T-helper 1 cell (primary cell): ENCODE results near the gene NDST3.
"Not testable (repeated sequence)": the region's sequence is repeated elsewhere in the genome, so short reads cannot be mapped to it uniquely, and the experiment has no call there.

ENCODE experiments used
- DNase-seq, 5 donors: peaks; one replicate each; pipeline ENCODE4 v3.0.0-alpha.2; 2012 to 2020

The NDST3 gene

GRCh38 chr4:118277243-118277642 is 243.0 kb downstream of the NDST3 start:
- no peak for DNase-seq

GRCh38 chr4:118278473-118279274 is 244.4 kb downstream of the NDST3 start:
- peak; percentile 97 to 99 (median 99) for DNase-seq

DNA sequence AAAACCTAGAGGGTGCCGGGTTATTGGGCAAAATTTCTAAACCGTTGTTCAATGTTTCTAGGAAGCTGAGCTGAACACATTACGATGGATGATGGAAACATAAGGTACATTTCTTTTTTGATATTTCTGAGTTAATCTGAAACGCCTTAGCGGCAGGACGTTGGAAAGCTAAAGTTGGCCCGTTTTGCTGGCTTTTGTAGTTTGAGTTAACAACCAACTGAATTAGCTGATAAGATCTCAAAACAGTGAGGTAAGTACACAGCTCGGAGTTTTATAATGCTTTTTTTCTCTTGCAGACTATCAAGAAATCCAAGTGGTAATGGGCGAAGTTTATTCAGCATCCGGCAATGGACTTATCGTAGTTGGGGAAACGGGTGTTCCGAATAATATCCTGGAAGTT is 245.0 kb downstream of the NDST3 start:
- DNase-seq: peak in 1 of 5 donors; percentile 14

DNA sequence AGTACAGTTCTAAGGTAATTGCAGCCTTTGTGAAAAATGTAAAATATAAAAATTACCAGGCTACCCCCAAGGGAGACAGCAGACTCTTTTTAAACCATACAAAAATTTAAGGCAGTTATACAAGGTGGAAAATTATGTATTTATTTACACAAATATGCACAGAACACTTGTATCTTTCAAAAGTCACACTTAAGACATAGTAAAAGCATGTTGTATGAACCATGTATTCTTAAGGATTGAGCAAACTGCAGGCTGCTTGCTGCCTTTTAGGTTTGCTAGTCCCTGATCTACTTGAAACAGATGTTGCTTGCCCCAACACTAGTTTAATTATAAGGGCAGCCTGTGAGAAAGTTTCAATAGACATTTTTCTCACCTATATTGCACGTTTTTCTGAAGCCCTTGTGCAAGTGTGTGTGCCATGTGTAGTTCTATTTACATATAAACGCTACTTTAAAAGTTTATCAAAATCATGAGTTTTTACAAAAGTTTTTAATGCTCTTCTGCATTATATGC is 245.7 kb downstream of the NDST3 start:
- DNase-seq: no peak

DNA sequence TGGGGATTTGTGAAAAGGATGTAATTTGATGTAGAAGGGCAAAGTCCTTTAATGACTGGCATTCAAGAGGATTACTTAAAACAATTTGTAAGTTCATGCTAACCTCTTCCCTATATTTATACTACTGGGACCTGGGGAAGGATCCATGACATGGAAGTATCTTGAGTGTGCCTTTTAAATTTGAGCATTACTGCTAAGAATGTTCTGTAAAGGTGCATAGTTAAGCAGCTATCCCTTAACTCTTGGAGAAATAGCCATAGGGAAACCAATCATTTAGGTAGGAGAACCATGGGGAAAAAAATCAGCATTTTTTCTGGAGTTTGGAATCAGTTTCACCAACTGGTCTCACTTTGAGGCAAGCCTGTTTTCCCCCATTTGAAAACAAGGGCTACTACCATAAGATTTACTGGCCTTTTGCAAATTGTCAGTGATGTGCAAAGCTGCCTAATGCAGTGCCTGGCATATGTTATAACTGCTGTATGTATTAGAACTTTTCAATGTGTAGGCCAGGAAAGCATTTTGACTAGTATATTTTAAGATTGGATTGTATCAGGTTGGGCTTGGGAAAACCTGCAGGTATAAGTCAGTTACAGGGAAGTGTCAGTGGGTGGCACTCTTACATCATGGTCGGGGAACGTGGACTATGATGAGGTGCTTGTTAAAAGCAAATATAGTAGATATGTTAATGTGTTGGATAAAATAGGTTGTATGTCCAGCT is 246.4 kb downstream of the NDST3 start:
- peak in 3 of 5 donors; percentile 19 to 47 (median 25) for DNase-seq

DNA sequence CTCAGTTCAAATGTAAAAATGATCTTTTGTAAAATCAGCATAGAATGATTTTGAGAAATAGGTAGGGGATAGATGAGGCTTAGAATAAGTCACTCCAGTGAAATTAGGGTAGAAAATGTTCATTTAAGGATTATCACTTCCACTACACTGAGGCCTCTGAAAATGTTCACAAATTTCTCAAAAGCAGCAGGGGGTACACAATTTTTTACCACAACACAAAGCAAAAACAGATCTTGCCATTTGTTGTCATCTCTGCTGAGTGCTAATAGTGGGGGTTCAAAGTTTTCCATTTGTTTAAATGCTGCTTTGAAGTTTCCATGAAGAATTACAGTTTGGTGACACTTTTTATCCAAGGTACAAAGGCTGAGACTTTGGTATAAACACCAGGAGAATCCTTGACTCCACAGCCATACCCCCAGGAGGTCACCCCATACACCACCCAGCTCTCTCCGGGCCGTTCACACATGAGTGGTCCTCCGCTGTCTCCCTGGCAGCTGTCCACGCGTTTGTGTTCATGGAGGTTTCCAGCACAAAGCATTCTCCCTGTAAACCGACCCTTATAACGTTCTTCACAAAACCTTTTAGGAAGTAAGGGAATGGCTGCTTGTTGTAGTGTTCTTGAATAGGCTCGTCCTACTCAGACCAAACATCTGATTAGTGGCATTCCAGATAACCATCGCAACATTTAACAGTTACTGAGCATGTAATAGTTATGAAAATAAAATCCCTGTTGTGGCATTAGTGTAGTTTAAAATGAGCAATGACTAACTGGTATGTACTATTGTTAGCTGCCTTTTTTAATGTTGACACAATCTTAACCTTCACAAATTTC is 247.5 kb downstream of the NDST3 start:
- no peak for DNase-seq

DNA sequence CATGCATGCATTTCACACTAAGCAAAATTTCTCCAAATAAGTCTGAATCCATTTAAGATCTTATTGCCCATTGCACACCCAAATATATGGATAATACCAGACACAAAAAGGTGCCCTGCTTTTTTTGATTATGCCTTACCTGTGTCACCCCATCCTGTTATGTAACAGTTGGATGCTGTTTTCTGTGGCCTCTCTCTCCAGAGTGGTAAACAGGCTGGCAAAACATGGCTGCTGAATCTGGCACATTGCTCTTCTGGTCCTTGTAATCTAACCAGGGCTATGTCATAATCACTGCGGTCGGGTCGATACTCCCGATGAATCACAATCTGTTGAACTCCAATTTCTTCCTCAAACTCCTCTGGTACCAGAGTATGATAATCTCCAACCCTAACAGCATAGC is 248.4 kb downstream of the NDST3 start:
- no peak for DNase-seq

DNA sequence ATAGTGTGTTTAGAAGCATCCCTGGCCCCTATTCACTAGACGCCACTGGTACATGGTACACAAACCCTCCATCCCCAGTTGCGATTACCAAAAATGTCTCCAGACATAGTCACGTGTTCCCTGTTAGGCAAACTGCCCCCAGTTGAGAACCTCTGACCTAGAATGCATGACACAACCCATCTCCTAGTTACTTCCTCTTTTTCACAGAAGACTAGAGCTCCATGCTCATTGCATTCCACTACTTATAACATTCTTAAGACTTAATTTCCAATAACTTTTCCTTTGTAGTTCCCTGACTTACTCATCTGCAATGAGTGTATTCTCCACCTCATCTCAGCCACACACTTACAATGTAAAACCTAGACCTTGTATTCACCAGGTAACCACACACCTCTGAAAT is 249.9 kb downstream of the NDST3 start:
- DNase-seq: no peak

DNA sequence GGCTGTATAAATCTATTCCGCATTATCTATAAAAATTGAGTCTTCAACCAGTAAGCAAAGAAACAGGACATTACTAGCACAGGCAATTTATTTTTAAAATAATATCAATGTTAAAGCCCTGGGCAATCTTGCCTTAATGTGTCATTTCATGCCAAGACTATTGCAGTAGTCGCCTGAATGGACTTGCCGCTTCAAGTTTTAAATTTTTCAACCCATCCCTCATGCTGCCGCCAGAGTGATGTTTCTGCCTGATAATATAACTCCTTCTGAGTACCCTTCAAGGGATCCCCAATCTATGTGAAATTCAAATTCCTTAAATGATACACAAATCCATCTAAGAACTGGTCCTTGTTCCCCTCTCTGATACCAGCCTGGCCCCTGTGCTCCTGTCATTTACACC is 251.6 kb downstream of the NDST3 start:
- no peak for DNase-seq

DNA sequence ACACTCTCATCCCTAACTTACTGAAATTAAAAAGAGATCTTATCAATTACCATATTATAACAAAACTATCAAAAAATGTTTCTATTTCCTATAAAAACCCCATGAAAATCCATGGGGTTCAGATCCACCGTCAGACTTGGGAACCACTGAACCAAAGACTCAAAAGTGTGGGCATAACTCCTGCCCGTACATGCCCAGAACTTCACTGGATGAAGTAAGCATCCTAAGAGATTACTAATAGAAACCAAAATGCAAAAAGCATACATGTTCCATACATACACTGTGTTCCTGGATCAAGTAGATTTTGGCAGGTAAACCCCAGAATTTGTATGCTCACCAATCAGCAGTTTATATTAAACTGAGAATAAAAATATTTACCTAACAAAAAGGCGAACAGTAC is 252.4 kb downstream of the NDST3 start:
- DNase-seq: no peak

- no peak for DNase-seq
Observed at GRCh38 chr4:118287711-118288451, 253.6 kb downstream of the NDST3 start.

DNA sequence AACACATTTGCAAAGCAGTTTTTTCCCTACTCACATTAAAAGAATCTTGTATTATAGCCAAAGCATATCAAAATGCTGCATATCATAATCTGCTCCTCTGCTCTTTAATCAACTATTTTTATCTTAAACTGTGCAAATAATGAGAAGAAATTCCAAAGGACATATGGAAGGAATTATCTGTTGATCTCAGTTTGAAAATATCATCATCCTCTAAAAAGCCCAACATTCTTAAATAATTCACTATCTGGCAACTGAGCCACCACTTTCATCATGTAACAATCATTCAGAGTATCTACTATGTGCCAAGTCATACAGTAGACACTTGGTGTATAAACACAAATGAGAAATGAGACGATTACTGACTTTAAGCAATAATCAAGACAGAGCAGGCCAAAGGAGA is 255.5 kb downstream of the NDST3 start:
- no peak for DNase-seq

GRCh38 chr4:118290951-118291350 is 256.7 kb downstream of the NDST3 start:
- DNase-seq: no peak

DNA sequence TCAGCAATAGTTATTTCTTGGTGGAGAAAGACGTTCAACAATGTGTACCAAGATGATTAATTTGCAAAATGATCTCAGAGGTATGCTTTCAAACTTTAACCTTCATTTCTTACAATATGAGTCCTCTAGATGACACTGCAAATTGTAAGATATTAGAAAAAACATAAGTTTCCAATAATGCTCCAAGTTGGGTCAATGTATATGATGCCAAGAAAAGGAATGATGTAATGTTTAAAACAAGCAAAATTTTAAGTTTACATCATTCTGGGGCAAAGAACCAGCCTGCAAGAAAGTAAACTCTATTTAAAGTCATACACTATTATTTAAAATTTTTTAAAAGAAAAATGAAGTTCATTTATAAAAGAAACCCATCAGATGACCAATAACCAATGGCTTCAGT is 262.4 kb downstream of the NDST3 start:
- DNase-seq: no peak

- not testable (repeated sequence) for DNase-seq
Observed at GRCh38 chr4:118299619-118300018, 265.3 kb downstream of the NDST3 start.

DNA sequence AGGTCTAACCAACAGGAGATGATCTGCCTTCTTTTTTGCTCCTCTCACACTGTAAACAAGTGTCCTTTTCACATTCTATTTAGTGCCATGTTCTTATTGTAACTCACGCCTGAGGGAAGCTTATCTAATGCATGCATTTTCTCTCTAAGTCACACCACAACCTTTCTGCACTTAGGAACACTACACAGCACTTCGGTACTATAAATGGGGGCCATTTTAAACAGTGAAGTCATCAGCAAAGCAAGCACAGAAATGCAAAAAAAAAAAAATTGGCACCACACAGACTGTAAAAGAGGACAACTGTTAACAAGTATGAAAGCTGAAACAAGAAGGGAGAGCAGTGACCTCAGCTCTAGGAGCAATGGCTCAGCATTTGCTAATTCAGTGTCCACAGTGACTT is 273.4 kb downstream of the NDST3 start:
- DNase-seq: no peak
